G401.6 (cell line): ENCODE data around the gene ACOT4.
"Not testable (repeated sequence)": the region's sequence is repeated elsewhere in the genome, so short reads cannot be mapped to it uniquely, and the experiment has no call there.

ENCODE experiments used
- FAIRE-seq: peaks from 2 replicates; lab custom pipeline; 2012; peaks lifted over from hg19 to GRCh38; lab: Jason Lieb, UNC

Gene ACOT4

GRCh38 chr14:73633116-73634010 lies 41.7 kb downstream of the ACOT4 start:
- peak; percentile 91 for FAIRE-seq

DNA sequence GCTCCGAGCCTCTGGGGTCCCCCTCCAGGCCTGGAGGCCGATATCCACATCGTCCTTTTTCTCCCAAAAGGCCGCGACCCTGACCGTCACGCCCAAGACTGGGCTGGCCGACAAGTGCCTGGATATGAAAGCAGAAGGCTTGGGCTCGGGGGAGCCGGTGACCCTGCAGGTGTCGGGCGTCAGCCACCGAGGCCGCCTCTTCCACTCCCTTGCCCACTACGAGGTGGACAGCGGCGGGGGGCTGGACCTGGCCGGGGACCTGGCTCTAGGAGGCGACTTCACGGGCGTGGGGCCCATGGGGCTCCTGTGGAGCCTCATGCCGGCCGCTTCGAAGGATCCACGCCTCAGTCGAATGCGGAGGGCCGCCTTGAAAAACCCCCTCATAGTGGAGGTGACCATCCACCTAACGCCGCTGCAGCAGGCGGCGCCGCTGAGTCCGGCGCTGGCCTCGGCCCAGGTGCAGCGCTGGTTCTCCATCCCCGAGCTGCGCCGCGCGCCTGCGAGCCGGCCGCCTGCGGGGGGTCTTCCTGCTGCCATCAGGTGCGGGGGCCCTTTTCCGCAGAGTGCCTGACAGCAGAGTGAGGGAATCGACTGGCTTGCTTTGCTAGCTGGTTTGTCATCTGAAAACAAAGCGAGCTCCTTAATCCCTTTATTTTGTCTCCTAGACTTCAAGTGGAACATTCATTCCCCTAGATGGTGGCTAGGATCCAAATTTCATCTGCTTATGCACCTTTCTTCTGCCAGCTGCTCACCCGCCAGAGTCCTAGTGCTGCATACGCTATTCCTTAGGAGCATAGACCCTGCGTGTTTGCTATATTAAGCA lies 42.5 kb downstream of the ACOT4 start:
- no peak for FAIRE-seq

DNA sequence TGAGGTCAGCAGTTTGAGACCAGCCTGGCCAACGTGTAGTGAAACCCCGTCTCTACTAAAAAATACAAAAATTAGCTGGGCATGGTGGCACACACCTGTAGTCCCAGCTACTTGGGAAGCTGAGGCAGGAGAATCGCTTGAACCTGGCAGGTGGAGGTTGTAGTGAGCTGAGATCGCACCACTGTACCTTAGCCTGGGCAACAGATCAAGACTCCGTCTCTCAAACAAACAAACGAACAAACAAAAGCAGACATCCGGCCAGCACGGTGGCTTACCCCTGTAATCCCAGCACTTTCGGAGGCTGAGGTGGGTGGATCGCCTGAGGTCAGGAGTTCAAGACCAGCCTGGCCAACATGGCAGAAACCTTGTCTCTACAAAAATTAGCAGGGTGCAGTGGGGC lies 44.7 kb downstream of the ACOT4 start:
- FAIRE-seq = not testable (repeated sequence)

DNA sequence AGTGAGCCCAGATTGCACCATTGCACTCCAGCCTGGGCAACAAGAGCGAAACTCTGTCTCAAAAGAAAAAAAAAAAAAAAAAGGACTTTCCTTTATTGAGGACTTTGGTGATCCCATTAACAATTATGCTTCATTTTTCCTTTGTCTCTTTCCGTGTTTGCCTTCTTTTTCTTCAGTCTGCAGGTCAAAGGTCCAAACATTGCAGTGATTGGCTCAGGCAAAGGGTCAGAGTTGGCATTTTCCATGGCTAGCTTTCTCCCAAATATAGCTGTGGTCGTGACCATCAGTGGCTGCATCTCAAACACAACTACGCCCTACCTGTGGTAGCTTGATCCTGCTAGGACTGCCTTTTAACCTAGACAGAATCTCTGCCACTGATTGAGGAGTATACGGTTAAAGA lies 46.2 kb downstream of the ACOT4 start:
- FAIRE-seq = no peak

DNA sequence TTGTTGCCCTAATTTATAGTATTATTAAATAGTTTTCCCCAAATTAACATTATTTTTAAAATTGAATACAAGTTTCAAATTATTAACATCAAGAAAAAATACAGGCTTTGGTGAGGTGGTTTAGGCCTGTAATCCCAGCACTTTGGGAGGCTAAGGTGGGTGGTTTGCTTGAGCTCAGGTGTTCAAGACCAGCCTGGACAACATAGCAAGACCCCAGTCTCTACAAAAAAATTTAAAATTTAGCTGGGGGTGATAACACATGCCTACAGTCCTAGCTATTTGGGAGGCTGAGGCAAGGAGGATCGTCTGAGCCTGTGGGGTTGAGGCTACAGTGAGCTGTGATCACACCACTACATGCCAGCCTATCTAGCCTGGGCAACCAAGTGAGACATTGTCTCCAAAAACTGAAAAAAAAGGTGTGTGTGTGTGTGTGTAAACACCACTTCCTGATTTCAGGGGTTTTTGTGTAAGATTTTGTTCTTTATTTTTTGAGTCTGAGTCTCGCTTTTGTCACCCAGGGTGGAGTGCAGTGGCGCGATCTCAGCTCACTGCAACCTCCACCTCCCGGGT lies 49.2 kb downstream of the ACOT4 start:
- no peak for FAIRE-seq

DNA sequence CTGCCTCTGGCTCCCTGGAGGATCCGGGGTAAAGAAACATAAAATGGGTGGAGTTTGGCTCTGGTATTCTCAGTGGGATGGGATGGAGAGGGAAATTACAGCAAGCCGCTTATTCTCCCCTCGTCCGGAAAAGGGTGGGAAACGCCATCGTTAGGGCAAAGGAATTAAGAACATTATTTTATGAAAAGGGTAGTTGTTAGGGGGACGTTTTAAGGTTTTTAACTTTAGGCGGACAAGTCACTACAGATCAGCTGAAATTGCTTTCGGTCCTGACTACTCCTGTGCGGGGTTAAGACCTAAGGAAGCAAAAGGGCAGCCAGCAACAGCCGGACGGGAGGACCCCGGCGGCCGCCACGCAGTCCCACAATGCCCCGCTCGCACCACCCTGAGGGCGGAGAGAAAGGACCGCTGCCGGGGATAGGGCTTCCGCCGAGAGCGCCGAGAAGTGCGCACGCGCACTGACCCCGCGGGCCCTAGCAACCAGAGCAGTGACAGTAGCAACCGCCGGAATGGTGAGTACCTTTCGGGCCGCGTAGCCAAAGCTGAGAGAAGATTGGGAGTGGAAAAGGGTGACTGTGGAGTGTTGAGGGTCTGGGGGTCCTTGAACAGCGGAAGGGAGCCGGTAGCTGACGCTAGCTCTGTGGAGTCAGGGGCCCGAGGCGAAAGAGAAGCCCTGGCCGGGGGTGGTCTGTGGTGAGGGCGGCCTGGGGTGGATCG lies 53.0 kb downstream of the ACOT4 start, which contains the start of gene DNAL1:
DNAL1 (plus strand) TSS at position 456 of the 717 bp plus-strand sequence; CDS start at position 510, 54 bp downstream.
- FAIRE-seq = peak; percentile 96

- no peak for FAIRE-seq
Measured at GRCh38 chr14:73645248-73645610, 53.6 kb downstream of the ACOT4 start.
